GM19025 (cell line): ENCODE measurements around the gene PADI2.
"Not testable (repeated sequence)": the region's sequence is repeated elsewhere in the genome, so short reads cannot be mapped to it uniquely, and the experiment has no call there.

Experiments used
- ATAC-seq: cut with Tn5 transposase; IDR thresholded peaks from one replicate; pipeline ENCODE4 v1.9.1; 2021; ENCODE audit warnings: mild to moderate bottlenecking, low read depth, moderate library complexity; ENCODE audit not compliant: unreplicated experiment

Gene PADI2

GRCh38 chr1:17089506-17089905 is 29.7 kb downstream of the PADI2 start:
- no peak for ATAC-seq

- ATAC-seq, result no peak
Measured at GRCh38 chr1:17086751-17087150, 32.5 kb downstream of the PADI2 start.

DNA sequence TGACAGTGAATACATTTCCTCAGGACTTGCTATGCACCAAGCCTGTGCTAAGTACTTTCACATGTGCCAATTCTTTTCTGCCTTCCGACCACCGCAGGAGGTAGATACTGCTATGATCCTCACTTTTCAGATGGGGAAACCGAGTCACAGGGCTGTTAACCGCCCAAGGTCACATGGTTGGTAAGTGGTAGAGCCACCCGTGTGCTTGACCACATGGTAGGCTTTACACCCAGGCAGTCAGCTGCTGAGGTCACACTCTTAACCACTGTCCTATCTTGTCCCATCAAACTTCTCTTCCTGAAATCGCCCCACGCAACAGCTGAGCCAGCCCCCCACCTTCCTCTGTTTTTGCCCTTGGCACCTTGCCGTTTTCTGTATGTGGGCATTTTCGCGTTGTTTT is 34.5 kb downstream of the PADI2 start:
- ATAC-seq, result no peak

DNA sequence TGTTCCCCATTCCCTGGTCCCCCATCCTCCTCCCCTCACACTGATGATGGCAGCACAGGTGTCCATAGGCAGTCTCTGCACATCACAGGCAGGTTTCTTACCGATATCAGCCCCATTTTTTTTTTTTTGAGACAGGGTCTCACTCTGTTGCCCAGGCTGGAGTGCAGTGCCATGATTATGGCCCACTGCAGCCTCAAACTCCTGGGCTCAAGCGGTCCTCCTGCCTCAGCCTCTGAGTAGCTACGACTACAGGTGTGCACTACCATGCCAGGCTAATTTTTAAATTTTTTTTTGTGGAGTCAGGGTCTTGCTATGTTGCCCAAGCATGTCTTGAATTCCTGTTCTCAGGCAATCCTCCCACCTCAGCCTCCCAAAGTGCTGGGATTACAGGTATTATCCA is 36.5 kb downstream of the PADI2 start:
- no peak for ATAC-seq

DNA sequence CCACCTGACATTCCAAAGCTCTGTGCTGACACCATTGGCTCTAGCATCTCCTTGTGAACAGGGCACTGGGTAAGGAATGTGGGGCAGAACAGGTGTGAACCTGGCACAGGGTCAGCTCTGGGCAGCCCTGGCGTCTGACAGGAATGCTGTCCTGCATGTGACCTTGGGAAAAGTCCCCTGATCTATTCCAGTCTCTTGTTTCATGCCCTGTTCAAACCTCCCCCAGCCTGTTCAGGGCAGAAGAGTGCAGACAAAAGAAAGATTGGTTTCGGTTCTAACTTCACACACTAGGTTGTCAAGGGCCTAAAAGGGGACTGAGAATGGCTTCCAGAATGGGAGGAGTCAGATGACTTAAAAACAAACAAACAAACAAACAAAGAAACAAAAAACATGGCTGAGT is 37.8 kb downstream of the PADI2 start:
- ATAC-seq, result no peak

- ATAC-seq, result no peak
Measured at GRCh38 chr1:17080880-17081279, 38.4 kb downstream of the PADI2 start.

DNA sequence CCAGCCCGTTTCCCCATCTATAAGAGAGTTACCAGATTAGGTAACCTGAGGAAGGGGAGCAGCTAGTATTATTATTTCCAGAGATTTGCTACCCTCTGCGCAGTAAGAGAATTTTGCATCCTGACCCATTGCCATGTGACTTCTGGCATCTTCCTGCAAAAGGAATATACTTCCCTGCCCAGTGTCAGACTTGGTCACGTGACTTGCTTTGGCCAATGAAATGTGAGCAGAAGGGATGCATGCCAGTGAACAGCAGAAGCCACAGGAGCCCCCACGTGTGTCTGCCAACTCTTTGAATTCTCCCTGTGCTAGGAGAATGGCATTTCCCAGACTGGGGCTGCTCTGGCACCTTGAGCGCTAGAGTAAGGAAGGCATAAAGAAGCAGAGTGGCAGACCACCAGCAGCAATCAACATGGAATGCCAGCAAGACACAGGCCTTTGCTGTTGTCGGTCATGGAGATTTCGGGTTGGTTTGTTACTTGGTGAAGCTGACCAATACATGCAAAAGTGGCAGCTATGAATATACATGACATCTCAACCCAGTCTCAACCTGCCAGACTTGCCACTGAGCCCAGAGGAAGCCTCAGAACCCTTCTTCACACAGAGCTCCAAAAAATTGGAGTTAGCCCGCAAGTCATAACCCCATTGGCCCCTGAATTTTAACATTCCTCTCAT is 39.0 kb downstream of the PADI2 start:
- ATAC-seq, result no peak

DNA sequence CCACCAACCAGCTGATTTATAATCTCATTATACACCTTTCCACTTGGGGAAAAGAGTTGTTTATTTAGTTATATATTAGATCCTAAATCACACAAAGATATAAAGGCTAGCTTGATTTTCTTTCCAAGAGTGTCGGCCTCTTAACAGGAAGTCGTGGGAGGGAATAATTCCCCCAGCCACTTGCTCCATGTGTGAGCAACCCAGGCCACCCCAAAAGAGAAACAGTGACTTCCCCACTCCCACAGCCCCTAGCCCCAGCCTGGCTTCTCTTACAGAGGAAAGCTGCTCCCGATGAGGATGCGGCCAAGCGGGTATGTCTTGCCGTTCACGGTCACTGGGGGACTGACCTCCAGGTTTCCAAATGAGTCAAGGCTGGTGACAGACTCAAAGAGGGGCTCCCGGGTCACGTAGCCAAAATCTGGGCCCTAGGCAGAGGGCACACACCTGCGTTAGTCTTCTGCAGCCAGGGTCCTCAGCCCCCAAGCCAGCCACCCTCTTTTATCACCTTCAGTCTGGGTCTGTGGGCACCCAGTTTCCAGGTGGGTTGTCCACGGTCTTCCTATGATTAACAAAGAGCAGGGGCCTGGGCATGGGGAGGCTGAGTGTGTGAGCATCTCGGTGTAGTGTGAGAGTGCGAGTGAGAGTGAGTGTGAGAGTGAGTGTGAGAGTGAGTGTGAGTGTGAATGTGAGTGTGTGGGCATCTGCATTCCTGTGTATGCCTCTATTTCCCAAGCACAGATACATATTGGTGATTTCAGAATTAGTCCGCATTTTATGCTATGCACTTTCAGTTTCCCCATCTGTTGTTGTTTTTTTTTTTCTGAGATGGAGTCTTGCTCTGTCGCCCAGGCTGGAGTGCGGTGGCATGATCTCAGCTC is 40.0 kb downstream of the PADI2 start:
- no peak for ATAC-seq

DNA sequence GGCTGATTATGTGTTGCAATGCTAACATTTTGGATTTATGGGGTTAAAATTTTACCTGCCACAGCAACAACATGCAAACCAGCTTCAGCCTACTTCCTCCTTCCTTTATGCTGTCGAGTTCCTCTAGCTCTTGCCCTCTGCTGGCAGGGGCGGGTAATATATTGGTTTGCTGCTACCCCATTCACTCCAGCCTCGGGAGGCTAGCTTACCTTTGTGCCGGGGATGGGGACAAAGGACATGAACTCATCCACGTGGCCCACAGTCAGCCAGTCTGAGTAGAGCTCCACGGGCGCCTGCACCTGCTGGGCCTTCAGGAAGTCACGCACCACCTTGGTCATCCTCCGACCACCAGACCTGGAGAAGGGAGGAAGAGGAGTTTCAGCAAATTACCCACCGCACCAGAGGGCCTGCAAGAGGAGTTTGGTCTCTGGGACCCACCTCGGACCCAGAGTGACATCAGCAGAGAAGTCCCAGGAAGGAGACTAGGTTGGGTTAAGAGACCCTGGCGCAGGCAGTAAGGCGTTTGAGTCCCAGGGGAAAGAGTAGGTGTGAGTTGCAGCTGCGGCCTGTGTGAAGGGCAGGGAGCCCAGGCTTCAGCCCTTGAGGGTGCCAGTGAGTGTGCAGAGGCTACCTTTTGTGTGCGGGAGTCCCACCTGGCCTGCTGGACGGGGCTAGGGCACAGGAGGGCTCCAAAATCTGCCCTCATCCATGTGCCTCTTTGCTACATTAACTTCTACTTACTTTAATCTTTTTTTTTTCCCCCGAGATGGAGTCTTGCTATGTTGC is 43.6 kb downstream of the PADI2 start:
- ATAC-seq, result no peak

- no peak for ATAC-seq
Measured at GRCh38 chr1:17071794-17072193, 47.5 kb downstream of the PADI2 start.

- no peak for ATAC-seq
Measured at GRCh38 chr1:17070163-17070525, 49.1 kb downstream of the PADI2 start.

GRCh38 chr1:17069452-17070162 is 49.6 kb downstream of the PADI2 start:
- no peak for ATAC-seq

DNA sequence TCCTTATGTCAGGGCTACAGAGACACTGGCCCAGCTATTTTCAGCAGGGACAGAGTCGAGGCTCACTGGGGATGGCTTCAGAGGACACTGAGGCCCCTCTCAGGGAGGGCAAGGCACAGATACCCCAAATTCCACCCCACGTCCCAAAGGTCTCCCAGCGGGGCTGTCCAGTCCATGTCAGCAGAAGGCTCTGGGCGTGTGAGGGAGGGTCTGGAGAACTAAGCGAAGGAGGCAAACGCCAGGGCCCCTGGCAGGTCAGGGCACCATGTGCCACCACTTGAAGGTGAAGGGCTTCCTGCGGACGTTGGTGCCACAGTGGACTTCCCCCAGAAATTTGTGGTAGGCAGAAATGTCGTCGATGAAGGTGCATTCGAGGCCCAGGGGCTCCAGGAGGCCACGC is 50.5 kb downstream of the PADI2 start:
- no peak for ATAC-seq

- ATAC-seq, result no peak
Measured at GRCh38 chr1:17067465-17068240, 51.6 kb downstream of the PADI2 start.

GRCh38 chr1:17067069-17067426 is 52.2 kb downstream of the PADI2 start:
- ATAC-seq, result no peak

- no peak for ATAC-seq
Measured at GRCh38 chr1:17066361-17067068, 52.7 kb downstream of the PADI2 start.

DNA sequence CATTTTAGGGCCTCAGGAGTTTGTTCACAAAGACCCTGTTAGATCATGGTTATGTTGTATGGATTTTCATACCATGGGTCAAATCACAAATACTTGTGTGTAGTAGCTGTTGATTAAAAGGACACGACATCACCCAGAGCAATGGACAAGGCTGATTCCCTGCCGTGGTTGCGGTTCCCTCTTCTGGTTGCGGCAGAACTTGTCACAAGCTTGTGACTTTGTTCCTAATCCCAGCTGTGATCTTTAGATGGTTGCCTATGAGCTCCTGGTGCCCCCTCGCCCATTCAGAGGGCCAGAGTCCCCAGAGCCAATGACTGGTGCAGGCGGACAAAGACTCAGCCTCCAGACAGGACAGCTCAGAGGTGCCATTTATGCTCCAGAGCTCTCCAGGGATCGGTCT is 53.6 kb downstream of the PADI2 start:
- ATAC-seq, result no peak

- not testable (repeated sequence) for ATAC-seq
Measured at GRCh38 chr1:17062751-17063150, 56.5 kb downstream of the PADI2 start.

DNA sequence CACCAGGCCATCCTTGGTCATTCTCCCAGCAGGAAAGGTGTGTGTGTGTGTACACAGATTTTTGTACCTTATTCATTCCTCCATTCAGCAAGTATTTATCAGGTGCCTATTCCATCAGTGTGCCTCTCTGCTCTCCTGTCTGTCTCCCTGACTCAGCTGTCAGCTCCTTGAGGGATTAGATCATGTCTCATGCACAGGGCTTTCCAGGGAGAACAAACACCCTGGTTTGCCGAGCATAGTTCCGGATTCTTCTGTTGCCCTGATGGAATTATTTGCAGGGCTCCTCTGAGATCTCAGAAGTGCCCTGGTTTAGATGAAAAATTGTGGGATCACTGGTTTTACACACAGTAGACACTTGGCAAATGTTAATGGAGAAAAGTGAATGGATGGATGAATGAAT is 57.4 kb downstream of the PADI2 start:
- ATAC-seq, result no peak
